ENCODE measurements around the gene FNIP1.

DNA sequence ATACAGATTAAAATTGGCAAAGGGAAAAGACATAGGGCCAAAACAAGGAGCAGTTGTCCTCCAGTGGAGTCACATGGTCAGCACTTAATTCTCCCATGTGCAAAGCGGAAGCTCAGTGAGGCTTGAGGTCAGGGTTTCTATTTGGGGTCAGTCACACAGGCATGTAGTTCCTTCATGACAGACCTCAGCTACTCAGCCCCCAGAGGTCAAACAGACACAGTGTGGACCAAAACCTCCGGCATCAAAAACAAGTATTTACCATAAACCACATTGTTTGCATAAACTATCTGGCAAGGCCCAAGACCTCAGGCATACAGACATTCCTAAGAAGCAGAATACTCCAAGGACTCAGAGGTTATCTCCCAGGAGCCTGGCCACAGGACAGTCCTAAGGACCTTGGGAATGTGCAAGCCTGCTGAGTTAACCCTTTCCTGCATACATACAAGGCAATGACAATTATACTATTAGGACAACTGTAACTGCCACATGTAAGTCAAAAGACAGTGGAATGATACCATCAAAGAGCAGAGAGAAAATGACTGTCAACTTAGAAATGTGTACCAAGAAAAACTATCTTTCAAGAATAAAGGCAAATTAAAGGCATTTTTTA is 28.7 kb upstream of the FNIP1 start:
- TF ChIP-seq, protein P1, sequence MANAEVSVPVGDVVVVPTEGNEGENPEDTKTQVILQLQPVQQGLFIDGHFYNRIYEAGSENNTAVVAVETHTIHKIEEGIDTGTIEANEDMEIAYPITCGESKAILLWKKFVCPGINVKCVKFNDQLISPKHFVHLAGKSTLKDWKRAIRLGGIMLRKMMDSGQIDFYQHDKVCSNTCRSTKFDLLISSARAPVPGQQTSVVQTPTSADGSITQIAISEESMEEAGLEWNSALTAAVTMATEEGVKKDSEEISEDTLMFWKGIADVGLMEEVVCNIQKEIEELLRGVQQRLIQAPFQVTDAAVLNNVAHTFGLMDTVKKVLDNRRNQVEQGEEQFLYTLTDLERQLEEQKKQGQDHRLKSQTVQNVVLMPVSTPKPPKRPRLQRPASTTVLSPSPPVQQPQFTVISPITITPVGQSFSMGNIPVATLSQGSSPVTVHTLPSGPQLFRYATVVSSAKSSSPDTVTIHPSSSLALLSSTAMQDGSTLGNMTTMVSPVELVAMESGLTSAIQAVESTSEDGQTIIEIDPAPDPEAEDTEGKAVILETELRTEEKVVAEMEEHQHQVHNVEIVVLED (CRISPR knock-in tag; IDR thresholded peaks at IDR 0.05; ENCODE audit: borderline replicate concordance) = no peak
- TF ChIP-seq ZNF484 (CRISPR knock-in tag; IDR thresholded peaks at IDR 0.05; ENCODE audit: borderline replicate concordance, low read depth) (no peak), SOX6 (IDR thresholded peaks at IDR 0.05) (no peak), SOX6 (CRISPR knock-in tag; IDR thresholded peaks at IDR 0.05) (no peak), ZNF17 (CRISPR knock-in tag; IDR thresholded peaks at IDR 0.05) (no peak)
- TF ChIP-seq, protein P2, sequence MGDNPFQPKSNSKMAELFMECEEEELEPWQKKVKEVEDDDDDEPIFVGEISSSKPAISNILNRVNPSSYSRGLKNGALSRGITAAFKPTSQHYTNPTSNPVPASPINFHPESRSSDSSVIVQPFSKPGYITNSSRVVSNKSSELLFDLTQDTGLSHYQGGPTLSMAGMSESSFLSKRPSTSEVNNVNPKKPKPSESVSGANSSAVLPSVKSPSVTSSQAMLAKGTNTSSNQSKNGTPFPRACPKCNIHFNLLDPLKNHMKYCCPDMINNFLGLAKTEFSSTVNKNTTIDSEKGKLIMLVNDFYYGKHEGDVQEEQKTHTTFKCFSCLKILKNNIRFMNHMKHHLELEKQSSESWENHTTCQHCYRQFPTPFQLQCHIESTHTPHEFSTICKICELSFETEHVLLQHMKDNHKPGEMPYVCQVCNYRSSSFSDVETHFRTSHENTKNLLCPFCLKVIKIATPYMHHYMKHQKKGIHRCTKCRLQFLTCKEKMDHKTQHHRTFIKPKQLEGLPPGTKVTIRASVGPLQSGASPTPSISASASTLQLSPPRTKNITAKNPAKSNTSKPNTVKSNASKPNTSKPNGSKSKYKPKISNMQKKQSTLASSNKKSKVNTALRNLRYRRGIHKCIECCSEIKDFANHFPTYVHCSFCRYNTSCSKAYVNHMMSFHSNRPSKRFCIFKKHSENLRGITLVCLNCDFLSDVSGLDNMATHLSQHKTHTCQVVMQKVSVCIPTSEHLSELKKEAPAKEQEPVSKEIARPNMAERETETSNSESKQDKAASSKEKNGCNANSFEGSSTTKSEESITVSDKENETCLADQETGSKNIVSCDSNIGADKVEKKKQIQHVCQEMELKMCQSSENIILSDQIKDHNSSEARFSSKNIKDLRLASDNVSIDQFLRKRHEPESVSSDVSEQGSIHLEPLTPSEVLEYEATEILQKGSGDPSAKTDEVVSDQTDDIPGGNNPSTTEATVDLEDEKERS (CRISPR knock-in tag; IDR thresholded peaks at IDR 0.05) = no peak

Data from HepG2 (cell line).